B cell (primary cell): ENCODE results near the gene ATXN1.

Experiments
- EZH2 ChIP-seq: IDR thresholded peaks from 2 replicates; pipeline ENCODE4 v1.6.1; 2012; ENCODE audit warnings: borderline replicate concordance, low read depth, mild to moderate bottlenecking, moderate library complexity, low read length; ENCODE audit not compliant: insufficient read depth, poor library complexity, severe bottlenecking
- TF ChIP-seq, protein P1 (sequence below): fragments of 200-600 bp; IDR thresholded peaks from one replicate; pipeline ENCODE4 v1.8.0; 2022; ENCODE audit warnings: antibody characterized with exemption, mild to moderate bottlenecking

GRCh38 chr6:16697437-16698161, 63.7 kb downstream of the ATXN1 start:
- TF ChIP-seq, protein P1, sequence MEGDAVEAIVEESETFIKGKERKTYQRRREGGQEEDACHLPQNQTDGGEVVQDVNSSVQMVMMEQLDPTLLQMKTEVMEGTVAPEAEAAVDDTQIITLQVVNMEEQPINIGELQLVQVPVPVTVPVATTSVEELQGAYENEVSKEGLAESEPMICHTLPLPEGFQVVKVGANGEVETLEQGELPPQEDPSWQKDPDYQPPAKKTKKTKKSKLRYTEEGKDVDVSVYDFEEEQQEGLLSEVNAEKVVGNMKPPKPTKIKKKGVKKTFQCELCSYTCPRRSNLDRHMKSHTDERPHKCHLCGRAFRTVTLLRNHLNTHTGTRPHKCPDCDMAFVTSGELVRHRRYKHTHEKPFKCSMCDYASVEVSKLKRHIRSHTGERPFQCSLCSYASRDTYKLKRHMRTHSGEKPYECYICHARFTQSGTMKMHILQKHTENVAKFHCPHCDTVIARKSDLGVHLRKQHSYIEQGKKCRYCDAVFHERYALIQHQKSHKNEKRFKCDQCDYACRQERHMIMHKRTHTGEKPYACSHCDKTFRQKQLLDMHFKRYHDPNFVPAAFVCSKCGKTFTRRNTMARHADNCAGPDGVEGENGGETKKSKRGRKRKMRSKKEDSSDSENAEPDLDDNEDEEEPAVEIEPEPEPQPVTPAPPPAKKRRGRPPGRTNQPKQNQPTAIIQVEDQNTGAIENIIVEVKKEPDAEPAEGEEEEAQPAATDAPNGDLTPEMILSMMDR: no peak
- TF ChIP-seq EZH2: no peak
